Measurements from ENCODE around the gene KIF4B.

DNA sequence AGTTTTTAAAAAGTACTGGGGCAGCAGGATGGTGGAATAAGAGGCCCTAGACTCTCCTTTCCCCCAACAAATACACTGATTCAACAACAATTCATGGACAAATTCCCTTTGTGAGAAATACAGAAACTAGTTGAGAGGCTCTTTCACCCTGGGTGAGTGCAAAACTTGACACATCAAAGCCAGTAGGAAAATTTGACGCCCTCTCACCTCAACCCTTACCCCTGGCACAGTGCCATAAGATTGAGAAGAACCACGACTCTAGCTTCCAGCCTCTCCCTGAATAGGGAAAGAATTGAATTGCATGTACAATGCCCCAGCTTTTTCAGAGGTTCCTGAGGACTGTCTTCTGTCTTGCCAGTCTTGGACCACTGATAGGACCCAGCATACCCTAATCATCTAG is 12.3 kb downstream of the KIF4B start:
- TF ChIP-seq CTCF (IDR thresholded peaks at IDR 0.05) (no peak), EP300 (IDR thresholded peaks at IDR 0.05) (no peak), POLR2A (IDR thresholded peaks at IDR 0.05; ENCODE audit: low read depth) (no peak)

Data from esophagus muscularis mucosa (tissue), 4 donors.